ENCODE data around the gene ZNF436. TPM values are rescaled to one million over a fixed set of nuclear protein-coding genes. Genes with fewer than 3 reads are reported as not detected.
A peak's percentile ranks its signal among the peaks of the same experiment; 100 is the strongest.
"Not testable (repeated sequence)": the region's sequence is repeated elsewhere in the genome, so short reads cannot be mapped to it uniquely, and the experiment has no call there.

Gene ZNF436
- total RNA-seq, 2 experiments from 2014 or later = 3.7 to 4.4 TPM

DNA sequence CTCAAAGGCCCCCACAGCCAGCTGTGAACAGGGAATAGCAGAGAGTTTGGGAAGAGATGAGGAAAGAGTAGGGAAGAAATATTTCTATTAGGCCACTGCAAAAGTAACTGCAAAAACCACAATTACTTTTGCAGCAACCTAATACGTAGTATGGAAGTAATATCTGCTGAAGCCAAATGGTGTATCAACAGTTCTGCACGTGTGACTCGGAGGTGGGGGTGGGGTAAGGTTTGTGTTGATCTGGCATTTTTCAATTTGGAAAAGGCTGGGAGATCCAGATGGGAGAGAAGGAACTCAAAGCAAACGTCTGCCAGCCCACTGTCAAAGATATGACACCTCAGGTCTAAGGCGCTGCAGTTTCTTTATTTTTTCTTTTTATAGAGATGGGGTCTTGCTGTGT, 11.1 kb upstream of the ZNF436 start:
- Mint-ChIP-seq H3K4me3 (no peak overlapping the region), H3K27me3 (no peaks in the 10 kb centered on the region)

DNA sequence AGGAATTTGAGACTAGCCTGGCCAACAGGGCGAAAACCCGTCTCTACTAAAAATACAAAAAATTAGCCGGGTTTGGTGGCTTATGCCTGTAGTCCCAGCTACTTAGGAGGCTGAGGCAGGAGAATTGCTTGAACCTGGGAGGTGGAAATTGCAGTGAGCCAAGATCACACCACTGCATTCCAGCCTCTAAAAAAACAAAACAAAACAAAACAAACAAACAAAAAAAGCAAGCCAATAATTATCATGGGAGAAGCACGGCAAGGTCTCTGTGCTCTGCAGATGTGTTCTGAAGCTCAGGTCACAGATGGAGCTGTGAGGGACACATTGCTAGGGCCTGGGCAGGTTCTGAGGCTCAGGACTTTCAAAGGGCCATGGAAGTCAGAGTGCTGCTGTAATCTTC, 10.6 kb upstream of the ZNF436 start:
- not testable (repeated sequence) for H3K4me3 Mint-ChIP-seq, H3K27ac Mint-ChIP-seq, H3K27me3 Mint-ChIP-seq, DNase-seq, H3K4me1 Mint-ChIP-seq, H3K9me3 Mint-ChIP-seq, H3K36me3 Mint-ChIP-seq

More for the DNA sequence above, 11.1 kb upstream of the ZNF436 start:
- Mint-ChIP-seq H3K4me1 (no peaks in the 10 kb centered on the region), H3K36me3 (no peaks in the 10 kb centered on the region), H3K27ac (no peak overlapping the region), H3K9me3 (no peaks in the 10 kb centered on the region)
- no peak for DNase-seq

DNA sequence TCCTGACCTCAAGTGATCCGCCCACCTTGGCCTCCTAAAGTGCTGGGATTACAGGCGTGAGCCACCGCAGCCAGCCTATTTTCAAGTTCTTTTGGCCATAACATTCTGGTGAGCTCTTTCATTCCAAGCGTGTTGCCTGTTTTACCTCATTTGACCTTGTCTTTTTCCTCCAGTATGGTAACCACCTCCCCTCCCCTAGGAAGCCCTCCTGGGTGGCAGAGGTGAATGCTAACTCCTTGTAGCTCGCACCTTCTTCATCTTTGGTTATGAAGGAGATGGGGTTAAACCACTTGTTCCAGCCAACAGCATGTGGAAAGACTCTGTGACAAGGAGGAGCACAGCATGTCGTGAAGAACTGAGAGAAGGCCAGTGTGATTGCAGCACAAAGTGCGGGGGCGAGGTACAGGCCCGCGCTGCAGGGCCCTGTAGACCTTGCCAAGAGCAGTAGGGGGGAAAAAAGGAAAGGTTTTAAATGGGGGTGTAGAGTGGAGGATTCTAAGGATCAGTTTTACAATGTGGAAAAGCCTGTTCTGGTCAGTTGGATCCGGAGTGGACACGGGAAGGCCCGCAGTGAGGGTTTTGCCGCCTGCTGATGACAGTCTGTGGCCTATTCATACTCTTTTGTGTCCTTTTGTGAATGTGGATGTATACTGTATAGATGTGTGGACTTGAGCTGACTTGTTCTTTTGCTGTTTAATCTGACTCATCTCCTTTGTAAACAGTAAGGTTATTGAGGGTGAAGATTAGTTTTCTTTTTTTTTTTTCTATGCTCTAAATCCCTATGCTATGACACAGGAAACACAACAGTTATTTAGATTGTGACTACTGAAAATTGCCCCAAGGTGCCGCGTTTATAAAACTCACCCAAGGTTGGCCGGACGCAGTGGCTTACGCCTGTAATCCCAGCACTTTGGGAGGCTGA, 7.5 kb upstream of the ZNF436 start:
- H3K27ac Mint-ChIP-seq = peak overlapping the region; percentile 4
- no peak for DNase-seq
- peaks cover 4% of the 10 kb centered on the region for H3K36me3 Mint-ChIP-seq
- H3K4me3 Mint-ChIP-seq = no peak overlapping the region
- no peaks in the 10 kb centered on the region for H3K9me3 Mint-ChIP-seq
- H3K27me3 Mint-ChIP-seq = no peaks in the 10 kb centered on the region
- no peaks in the 10 kb centered on the region for H3K4me1 Mint-ChIP-seq

GRCh38 chr1:23374079-23374735, 4.6 kb upstream of the ZNF436 start:
- not testable (repeated sequence) for H3K36me3 Mint-ChIP-seq, H3K9me3 Mint-ChIP-seq, H3K27ac Mint-ChIP-seq, H3K27me3 Mint-ChIP-seq, DNase-seq, H3K4me3 Mint-ChIP-seq
- peaks cover 16% of the 10 kb centered on the region for H3K4me1 Mint-ChIP-seq

DNA sequence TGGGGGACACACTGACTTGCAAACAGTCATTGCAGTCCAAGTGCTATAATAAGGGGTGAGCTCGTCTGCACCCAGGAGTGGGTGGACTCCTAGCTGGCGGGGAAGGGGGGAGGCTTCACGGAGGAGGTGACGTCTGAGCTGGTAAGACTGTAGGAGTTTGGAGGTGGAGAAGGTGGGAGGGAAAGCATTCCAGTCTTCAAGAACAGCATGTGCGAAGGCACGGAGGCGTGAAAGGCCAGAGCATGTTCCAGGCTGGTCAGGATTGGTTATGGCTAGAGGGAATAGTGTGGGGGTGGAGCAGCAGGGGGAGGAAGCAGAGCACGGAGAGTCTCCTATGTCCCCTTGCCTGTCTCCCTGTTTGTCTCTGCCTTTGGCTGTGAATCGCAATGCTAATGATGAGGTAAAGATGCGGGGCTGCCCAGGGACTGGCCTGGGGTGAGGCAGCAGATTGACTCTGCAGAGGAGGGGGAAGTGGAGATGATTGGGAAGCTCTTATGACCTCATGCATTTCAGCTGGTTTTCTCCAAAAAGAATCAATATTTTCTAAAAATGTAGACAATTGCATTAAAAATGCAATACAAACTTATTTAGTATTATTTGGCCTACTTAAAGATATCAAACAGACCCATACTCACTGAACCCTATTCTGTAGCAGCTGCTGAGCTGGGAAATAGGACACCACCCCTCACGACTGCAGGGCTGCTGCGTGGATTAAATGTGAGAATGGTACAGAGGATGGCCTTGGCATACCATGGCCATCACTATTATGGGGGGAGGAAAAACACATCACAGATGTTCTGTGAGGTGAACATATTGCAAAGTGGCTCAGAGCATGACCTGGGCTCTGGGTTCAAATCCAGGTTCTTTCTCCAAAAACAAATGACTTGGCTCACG, 2.6 kb upstream of the ZNF436 start:
- H3K9me3 Mint-ChIP-seq = no peaks in the 10 kb centered on the region
- DNase-seq = no peak
- peaks cover 11% of the 10 kb centered on the region for H3K36me3 Mint-ChIP-seq
- H3K27me3 Mint-ChIP-seq = no peaks in the 10 kb centered on the region
- no peak overlapping the region for H3K4me3 Mint-ChIP-seq
- H3K27ac Mint-ChIP-seq = no peak overlapping the region
- H3K4me1 Mint-ChIP-seq = peaks cover 22% of the 10 kb centered on the region

DNA sequence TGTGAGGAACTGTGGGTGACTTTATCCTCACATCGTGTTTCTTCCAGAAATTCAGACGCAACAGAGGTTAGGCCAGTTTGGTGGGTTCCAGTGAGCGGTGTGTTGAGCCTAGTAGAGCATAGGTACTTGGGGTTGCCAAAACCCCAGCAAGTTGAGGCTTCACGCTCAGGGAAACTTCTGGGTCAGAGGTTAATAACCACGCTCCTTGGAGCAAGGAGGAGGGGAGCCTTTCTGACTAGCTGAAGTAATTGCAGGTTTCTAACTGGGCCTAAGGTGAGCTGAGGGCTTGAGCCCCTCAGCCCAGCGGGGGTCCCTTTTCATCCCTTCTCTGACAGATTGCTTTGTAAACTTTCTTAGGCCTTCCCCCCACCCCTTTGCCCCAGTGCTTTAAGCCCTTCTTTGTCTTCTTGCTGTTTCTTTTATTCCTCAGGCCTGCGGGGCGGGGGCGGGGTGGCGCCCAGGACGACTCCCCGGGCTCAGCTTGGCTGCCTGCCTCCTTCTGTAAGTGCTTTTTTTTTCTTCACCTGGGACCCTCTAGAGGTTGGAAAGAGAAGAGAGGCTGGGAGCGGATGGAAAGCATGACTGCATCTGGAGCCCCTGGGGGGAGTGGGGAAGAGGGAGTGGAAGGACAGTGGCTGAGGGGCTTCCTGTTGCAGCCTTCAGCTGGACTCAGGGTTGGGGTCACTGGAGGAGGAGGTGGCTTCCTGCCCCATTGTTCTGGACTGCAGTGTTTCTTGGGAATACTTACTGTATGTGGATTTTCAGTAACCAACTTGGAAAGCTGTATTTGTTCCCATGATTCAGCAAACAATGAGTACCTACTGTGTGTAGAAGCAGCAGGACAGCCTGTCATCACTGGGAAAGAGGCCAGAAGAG, 1.3 kb upstream of the ZNF436 start:
- peaks cover 1% of the 10 kb centered on the region for H3K9me3 Mint-ChIP-seq
- no peak overlapping the region for H3K27ac Mint-ChIP-seq
- H3K27me3 Mint-ChIP-seq = no peaks in the 10 kb centered on the region
- DNase-seq = no peak
- H3K4me1 Mint-ChIP-seq = peaks cover 33% of the 10 kb centered on the region
- H3K36me3 Mint-ChIP-seq = peaks cover 23% of the 10 kb centered on the region
- H3K4me3 Mint-ChIP-seq = peak overlapping the region; percentile 19

- H3K27ac Mint-ChIP-seq = no peak overlapping the region
- peaks cover 33% of the 10 kb centered on the region for H3K4me1 Mint-ChIP-seq
- peaks cover 1% of the 10 kb centered on the region for H3K9me3 Mint-ChIP-seq
- DNase-seq = no peak
- H3K36me3 Mint-ChIP-seq = peaks cover 26% of the 10 kb centered on the region
- H3K4me3 Mint-ChIP-seq = peak overlapping the region; percentile 94
- H3K27me3 Mint-ChIP-seq = no peaks in the 10 kb centered on the region
These were observed 683 bp upstream of the ZNF436 start for GRCh38 chr1:23370330-23370708.

DNA sequence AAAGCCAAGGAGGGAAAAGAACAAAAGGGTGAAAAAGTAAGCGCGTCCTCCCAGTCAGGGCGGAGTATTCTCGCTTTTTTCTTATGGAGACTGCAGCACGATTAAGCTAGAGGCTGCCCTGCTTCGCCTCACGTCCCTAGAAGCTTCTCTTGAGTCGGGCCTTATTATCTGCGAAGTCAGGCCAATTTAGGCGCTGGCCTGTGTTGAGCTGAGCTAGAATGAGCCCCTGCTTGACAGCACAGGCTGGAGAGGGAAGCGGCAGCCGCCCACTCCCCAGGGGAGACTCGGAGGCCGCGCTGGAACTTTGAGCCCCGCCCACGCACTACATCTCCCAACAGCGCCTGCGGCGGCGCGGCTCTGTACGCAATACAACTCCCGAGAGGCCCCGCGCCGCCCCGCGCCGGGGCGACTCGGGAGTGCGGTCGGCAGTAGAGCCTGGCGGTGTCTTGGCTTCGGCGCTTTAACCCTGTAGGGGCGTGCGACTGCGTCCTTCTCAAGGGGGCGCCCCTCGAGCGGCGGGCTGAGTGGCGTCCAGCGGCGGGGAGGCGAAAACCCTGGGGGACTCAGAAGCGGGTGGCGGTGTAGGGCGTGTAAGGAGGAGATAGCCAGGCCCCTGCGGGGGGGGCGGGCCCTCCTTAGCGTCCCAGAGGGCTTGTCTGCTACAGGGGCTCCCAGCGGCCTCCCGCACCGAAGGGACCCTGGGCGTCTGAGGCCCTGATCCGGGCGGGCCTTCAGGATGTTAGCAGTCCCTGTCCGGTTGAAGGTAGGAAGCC, 888 bp downstream of the ZNF436 start:
- peaks cover 40% of the 10 kb centered on the region for H3K36me3 Mint-ChIP-seq
- H3K9me3 Mint-ChIP-seq = peaks cover 4% of the 10 kb centered on the region

DNA sequence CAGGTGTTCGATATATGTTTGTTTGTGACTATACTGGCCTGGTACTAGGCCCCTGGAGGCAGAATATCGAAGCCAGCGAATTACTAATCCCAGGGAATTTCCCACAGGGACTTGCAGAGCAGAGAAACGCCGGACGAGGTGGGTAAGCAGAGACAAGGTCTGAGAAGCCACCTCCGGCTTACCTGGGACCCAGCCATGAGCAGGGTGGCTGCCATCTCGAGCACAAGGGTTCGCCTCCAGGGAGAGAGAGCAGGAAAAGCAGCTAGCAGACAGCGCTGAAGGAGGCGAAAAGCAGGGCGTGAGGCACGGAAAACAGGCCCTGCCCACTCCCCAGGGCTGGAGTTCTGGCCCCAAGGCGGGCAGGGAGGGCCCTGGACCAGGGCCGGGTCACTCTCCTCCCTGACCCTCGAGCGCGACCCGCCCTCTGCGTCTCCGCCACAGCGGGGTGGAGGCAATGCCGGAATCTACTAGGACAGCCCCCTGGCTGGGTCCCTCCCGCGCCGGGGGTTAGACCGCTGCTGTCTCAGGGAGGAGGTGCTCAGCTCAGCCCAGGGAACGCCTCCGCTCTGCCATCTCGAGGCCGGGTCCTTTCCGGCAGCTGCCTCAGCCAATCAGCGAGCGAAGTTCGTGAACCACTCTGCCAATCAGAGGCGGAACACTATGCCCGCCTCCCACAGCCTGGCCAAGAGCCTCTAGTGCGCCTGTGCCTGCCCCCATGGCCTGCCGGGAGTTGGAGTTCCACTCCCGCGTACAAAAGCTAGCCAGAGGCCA, 1.7 kb downstream of the ZNF436 start:
- Mint-ChIP-seq H3K36me3 (peaks cover 48% of the 10 kb centered on the region), H3K27me3 (no peaks in the 10 kb centered on the region), H3K4me1 (peaks cover 33% of the 10 kb centered on the region), H3K27ac (peak overlapping the region; percentile 96), H3K4me3 (peak overlapping the region; percentile 94), H3K9me3 (peaks cover 8% of the 10 kb centered on the region)
- peak; percentile 99 for DNase-seq

More for the DNA sequence above, 888 bp downstream of the ZNF436 start:
- peak; percentile 91 for DNase-seq
- no peaks in the 10 kb centered on the region for H3K27me3 Mint-ChIP-seq
- peaks cover 33% of the 10 kb centered on the region for H3K4me1 Mint-ChIP-seq
- peak overlapping the region; percentile 96 for H3K27ac Mint-ChIP-seq
- peak overlapping the region; percentile 94 for H3K4me3 Mint-ChIP-seq

- H3K36me3 Mint-ChIP-seq = peaks cover 52% of the 10 kb centered on the region
- no peak for DNase-seq
These were observed 2.2 kb downstream of the ZNF436 start for GRCh38 chr1:23367451-23367790.

GRCh38 chr1:23366598-23366997, 3.0 kb downstream of the ZNF436 start:
- peak overlapping the region; percentile 94 for H3K4me3 Mint-ChIP-seq
- no peak for DNase-seq
- no peak overlapping the region for H3K27ac Mint-ChIP-seq
- peaks cover 32% of the 10 kb centered on the region for H3K4me1 Mint-ChIP-seq
- peaks cover 58% of the 10 kb centered on the region for H3K36me3 Mint-ChIP-seq
- no peaks in the 10 kb centered on the region for H3K27me3 Mint-ChIP-seq
- H3K9me3 Mint-ChIP-seq = peaks cover 20% of the 10 kb centered on the region

More at GRCh38 chr1:23367451-23367790, 2.2 kb downstream of the ZNF436 start:
- Mint-ChIP-seq H3K27me3 (no peaks in the 10 kb centered on the region), H3K4me1 (peaks cover 33% of the 10 kb centered on the region), H3K4me3 (peak overlapping the region; percentile 94), H3K27ac (peak overlapping the region; percentile 96), H3K9me3 (peaks cover 14% of the 10 kb centered on the region)

GRCh38 chr1:23366146-23366545, 3.5 kb downstream of the ZNF436 start:
- no peak overlapping the region for H3K4me3 Mint-ChIP-seq
- H3K36me3 Mint-ChIP-seq = peaks cover 62% of the 10 kb centered on the region
- peaks cover 24% of the 10 kb centered on the region for H3K9me3 Mint-ChIP-seq
- H3K4me1 Mint-ChIP-seq = peaks cover 32% of the 10 kb centered on the region
- no peak for DNase-seq
- no peak overlapping the region for H3K27ac Mint-ChIP-seq
- no peaks in the 10 kb centered on the region for H3K27me3 Mint-ChIP-seq

GRCh38 chr1:23362218-23362713, 7.4 kb downstream of the ZNF436 start:
- no peak for DNase-seq
- Mint-ChIP-seq H3K36me3 (peaks cover 88% of the 10 kb centered on the region), H3K9me3 (peaks cover 50% of the 10 kb centered on the region), H3K27ac (no peak overlapping the region), H3K27me3 (no peaks in the 10 kb centered on the region), H3K4me3 (no peak overlapping the region), H3K4me1 (peaks cover 12% of the 10 kb centered on the region)

All from activated naive CD8-positive, alpha-beta T cell treated with anti-CD3 and anti-CD28 coated beads for 36 hours (primary cell).